GOT3 (cell line): ENCODE measurements around the gene PRR36.

Experiments used
- DNase-seq: peaks from one replicate; lab custom pipeline; 2025; ENCODE audit warnings: mixed read lengths; lab: John Stamatoyannopoulos, UW

The PRR36 gene

DNA sequence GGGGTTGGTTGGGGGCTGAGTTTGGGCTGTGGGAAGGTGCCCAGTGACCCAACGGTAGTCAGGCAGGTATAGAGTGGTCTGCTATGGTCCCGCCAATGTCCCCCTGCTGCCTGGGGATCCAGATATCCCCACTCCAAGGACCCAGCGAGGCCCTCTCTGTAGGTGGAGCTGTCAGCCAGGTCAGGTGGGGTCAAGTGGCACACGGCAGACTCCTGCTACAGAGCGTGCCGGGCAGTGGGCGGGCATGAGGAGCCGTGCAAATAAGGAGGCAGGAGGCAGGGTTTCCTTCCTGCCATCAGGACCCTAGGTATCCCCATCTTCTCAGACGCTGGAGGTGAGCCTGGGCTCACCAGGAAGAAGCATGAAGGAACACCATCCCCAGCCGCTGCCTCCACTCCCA is 29.2 kb downstream of the PRR36 start:
- no peak for DNase-seq

- DNase-seq: no peak
Observed at GRCh38 chr19:7844405-7844804, 29.8 kb downstream of the PRR36 start.

GRCh38 chr19:7843521-7843920 is 30.7 kb downstream of the PRR36 start:
- no peak for DNase-seq

- no peak for DNase-seq
Observed at GRCh38 chr19:7842661-7843294, 31.4 kb downstream of the PRR36 start.

GRCh38 chr19:7841751-7842660 is 32.2 kb downstream of the PRR36 start:
- DNase-seq: no peak

- DNase-seq: no peak
Observed at GRCh38 chr19:7840629-7841028, 33.6 kb downstream of the PRR36 start.

GRCh38 chr19:7839476-7839875 is 34.7 kb downstream of the PRR36 start:
- DNase-seq: no peak

GRCh38 chr19:7833225-7834099 is 40.7 kb downstream of the PRR36 start:
- no peak for DNase-seq

DNA sequence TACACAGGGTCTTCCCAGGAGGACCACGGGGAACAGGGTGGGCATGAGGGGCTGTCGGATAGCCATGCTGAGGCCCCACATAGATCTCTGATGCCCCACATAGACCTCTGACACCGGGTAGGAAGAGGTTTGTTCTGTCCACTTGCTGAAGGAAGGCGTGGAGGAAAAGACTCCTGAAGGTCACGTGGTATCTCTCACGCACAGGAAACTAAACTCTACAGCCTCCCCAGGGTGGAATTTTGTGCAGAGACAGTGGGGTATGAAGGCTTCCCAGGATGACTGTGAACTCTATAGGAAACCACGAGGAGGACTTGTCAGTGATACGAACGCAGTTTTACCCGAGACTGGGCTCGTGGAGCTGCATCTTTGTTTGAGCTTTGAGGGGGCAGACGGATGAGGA is 41.4 kb downstream of the PRR36 start:
- no peak for DNase-seq

- DNase-seq: no peak
Observed at GRCh38 chr19:7832009-7832408, 42.2 kb downstream of the PRR36 start.

GRCh38 chr19:7831452-7831851 is 42.7 kb downstream of the PRR36 start:
- DNase-seq: no peak

- no peak for DNase-seq
Observed at GRCh38 chr19:7830823-7831222, 43.4 kb downstream of the PRR36 start.

- no peak for DNase-seq
Observed at GRCh38 chr19:7830272-7830771, 43.9 kb downstream of the PRR36 start.

- DNase-seq: peak; percentile 99
Observed at GRCh38 chr19:7829561-7830271, 44.5 kb downstream of the PRR36 start, which contains the start of gene EVI5L. Gene EVI5L (plus strand): TSS chr19:7830218. CDS start chr19:7846543, 16,325 bp downstream.

DNA sequence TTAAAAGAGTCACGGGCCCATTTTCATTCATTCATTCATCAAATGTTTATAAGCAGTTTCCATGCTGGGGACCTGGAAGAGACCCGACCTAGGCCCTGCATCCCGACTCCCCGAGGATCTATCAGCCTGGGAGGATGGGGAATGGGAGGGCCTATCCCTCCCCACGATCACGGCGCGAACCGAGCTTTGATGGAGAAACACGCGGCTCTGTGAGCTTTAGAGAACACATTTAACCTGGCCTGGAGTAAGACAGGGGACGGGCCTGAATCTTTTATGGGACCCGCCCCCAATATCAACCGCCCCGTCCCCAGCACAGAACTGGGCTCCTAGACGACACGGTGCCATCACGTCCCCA is 45.0 kb downstream of the PRR36 start:
- DNase-seq: no peak

- no peak for DNase-seq
Observed at GRCh38 chr19:7823686-7824301, 50.4 kb downstream of the PRR36 start.

DNA sequence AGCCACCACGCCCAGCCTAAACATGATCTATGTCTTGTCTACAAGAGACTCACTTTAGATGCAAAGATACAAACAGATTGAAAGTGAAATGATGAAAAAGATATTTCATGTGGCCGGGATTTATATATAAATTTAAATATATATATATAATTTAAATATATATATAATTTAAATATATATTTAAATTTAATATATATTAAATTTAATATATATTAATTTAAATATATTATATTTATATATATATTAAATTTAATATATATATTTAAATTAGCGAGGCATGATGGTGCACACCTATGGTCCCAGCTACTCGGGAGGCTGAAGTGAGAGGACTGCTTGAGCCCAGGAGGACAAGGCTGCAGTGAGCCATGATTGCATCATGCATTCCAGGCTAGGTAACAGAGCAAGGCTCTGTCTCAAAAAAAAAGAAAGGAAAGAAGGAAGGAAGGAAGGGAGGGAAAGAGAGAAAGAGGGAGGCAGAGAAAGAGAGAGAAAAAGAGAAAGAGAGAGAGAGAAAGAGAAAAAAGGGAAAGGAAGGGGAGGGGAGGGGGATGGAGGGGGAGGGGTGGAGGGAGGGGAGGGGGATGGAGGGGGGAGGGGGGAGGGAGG is 51.2 kb downstream of the PRR36 start:
- no peak for DNase-seq

DNA sequence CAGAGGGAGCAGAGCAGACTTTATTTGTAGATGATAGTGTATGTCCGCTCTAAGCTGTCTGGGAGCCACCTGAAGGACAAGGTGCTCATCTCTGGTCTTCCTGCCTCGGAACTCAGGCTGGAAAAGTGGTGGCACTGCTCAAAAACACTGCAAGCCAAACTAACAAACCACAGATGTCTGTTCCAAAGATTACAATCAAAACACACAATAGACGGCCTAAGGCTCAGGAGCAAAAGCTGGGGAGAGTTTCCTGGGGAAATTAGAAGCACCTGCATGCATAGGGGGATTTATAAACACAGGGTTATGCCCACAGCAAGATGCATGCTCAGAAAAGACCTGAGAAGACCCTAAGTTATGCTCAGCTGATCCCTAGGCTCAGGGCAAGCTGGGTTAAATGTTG is 53.6 kb downstream of the PRR36 start:
- no peak for DNase-seq

DNA sequence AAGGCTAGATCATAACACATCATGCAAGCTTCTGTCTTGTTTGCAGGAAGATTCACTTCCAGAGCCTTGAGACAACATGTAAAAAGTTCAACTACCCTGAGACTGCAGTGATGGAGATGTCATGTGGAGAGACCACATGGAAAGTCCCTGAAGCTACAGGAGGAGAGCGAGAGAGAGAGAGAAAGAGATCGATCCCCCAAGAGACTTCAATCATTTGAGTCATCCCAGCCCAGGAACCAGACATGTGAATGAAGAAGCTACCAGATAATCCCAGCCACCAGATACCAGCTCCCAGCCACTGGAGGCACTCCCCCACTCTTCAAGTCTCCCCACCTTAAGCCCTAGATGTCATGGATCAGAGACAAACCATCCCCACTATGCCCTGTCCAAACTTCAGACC is 54.9 kb downstream of the PRR36 start:
- no peak for DNase-seq

- DNase-seq: no peak
Observed at GRCh38 chr19:7818806-7819205, 55.4 kb downstream of the PRR36 start.
